SHP77 treated with DMSO at 0.1 percent for 48 hours (cell line): ENCODE results near the gene MINK1.

Experiments
- DNase-seq: peaks from one replicate; lab custom pipeline; 2025; lab: John Stamatoyannopoulos, UW

Gene MINK1

DNA sequence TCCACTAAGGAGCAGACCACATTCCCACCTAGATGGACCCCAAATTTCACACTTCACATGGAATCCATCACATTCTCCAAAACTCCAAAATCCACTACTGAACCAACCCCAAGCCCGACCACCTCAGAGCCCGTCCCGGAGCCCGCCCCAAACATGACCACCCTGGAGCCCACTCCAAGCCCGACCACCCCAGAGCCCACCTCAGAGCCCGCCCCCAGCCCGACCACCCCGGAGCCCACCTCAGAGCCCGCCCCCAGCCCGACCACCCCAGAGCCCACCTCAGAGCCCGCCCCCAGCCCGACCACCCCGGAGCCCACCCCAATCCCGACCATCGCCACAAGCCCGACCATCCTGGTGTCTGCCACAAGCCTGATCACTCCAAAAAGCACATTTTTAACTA, 100.5 kb downstream of the MINK1 start:
- DNase-seq, result no peak

DNA sequence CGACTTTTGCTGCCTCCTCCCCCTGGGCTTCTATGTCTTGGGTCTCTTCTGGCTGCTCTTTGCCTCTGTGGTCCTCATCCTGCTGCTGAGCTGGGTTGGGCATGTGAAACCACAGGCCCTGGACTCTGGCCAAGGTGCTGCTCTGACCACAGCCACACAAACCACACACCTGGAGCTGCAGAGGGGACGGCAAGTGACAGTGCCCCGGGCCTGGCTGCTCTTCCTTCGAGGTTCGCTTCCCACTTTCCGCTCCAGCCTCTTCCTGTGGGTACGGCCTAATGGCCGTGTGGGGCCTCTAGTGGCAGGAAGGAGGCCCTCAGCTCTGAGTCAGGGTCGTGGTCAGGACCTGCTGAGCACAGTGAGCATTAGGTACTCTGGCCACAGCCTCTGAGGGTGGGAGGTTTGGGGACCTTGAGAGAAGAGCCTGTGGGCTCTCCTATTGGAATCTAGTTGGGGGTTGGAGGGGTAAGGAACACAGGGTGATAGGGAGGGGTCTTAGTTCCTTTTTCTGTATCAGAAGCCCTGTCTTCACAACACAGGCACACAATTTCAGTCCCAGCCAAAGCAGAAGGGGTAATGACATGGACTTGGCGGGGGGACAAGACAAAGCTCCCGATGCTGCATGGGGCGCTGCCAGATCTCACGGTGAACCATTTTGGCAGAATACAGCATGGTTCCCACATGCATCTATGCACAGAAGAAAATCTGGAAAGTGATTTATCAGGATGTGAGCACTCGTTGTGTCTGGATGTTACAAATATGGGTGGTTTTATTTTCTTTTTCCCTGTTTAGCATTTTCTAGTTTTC, 101.2 kb downstream of the MINK1 start:
- peak; percentile 39 for DNase-seq

DNA sequence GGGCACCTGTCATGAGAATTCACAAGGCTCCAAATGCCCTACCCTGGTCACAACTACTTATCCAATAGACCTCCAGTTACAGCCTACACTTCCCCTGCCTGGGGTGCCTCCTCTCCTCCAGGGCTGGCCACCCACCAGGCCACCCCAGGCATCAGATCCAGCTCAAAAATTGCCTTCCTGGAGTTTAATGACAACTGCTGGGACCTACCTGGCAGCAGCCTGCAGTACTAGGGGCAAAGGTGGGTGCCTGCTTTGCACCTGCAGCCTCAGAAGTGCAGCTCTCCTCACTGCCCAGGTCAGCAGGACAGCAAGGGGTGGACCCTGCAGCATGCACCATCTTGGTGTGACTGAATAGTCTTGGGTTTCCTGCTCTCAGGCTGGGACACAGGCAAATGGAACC, 102.5 kb downstream of the MINK1 start:
- DNase-seq, result no peak

DNA sequence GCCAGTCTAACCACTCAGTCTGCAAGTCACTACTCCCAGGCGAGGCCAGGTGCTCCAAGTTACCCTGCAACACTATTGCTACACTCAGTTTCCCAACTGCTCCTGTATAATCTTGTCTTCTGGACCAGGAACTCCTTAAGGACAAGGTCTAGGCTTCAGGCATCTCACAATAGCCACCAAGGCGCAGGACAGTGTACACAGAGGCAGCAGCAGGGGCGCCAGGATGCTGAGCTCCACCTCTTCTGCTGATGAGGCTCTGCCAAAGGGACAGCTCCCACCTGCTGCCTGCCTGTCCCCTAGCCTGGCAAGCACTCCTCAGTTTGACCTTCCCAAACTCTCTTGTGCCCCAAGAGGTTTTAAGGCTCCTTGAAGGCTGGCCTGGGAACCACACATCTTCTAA, 103.3 kb downstream of the MINK1 start:
- DNase-seq, result no peak

DNA sequence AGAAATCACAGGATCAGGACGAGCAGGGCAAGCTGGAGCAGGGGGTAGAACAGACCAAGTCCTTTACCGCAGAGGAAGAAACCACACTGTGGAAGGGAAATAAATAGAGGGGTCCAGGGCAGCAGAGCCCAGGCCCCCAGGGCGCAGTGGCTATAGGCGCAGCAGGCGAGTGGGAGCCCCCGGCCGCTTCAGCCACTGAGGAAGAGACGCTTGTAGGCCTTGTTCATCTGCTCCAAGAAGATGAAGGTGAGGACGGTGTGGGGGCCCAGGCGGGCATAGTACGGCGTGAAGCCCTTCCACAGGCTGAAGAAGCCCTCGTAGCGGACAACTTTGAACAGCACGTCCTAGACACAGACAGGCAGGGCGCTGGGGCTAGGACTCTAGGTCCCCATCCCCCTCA, 104.4 kb downstream of the MINK1 start:
- no peak for DNase-seq

DNA sequence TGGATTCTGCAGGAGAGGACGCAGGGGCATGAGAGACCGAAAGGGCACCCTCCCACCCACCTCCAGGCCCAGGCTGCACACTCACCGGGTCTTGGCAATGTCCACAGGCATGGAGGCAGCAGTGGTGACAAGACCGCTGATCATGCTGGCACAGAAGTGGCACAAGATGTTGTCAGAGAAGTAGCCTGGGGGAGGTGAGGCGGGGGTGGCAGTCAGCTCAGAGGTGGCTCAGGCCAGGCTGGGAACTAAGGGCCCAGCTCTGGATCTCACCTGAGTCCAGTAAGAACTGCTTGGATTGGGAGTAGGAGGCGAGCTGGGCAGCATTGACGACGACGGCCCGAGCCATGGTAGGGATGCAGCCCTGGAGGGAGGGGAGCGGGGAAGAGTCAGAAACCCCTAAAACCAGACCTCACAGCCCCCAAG, 104.9 kb downstream of the MINK1 start:
- DNase-seq, result no peak

DNA sequence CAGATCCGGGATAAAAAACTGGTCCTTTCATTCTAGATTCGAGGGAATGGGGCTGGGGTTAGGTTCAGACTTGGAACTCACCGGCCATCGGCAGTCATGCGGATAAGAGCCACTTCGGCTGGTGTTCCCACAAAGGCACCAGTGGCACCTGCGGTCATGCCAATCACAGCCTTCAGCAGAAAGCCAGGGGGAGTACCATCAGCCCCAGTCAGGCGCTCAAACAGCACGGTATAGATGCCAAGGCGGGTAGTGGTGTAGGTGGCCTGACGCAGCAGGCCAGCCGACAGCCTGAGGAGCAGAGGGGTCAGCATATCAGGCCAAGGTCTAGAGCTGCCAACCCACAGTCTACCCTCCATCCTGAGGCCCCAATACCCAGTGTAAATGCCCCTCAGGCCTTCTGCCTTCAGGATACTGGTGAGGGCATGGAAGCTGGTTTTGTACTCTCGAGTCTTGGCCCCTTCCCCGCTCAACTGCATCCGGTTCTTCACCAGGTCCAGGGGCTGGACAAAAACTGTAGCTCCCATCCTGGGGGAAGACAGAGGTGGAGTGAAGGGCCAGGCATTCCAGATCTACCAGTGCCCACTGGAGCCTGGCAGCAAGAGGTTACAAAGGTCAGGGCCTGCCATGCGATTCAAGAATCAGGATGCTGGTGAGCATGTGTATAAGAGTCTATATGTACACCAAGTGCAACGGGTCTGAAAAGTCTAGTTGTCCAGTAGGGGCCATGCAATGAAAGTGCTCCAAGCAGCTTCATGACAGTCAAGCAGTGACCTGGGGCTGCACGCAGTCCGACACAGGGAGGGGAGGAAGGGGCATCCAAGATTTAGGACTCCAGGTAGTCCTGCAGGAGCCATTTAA, 105.8 kb downstream of the MINK1 start:
- no peak for DNase-seq

DNA sequence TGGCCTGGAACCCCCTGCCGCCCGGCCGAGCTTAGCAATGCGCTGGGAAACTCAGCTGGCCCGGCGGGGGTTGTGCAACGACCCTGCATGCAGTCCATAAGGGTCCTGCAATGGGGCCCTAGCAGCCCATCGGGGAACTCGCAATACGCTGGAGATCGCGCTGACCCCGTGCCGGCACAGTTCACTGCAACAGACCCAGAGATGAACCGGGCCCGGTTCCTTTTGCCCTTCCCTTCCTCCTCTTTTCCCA, 106.3 kb downstream of the MINK1 start:
- no peak for DNase-seq

DNA sequence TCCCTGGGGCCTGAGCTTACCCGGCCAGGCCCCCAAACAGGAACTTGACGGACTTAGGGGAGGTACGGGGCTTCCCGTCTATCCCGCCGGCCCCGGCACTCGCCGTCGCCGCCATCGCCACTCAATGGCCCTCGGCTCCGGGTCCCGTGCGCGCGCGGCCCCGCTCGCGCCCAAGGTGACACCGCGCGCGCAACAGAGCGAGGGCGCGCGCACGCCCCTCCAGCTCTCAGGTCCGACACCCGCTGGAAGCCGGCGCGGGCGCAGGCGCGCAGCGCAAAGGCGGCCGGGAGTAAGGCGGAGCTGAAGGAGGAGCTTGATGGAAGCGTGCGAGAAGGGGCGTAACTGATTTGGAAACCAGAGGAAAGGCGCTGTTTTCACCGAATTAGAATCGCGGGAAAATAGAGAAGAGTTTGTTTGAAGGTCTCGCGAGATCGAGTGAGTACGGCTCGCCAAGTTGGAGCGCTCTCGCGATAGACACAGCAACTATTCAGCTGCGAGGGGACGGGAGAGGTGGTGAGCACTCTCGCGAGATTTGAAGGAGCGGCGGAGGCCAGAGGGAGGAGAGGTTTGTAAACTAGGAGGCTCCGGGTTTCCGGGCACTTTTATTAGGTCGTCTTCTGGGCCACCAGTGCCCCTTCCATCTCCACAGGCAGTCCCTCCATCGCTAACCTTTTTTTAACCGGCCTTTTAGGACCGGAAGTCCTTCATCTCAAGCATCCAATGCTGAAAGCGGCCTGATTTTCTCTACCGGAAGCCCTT, 106.8 kb downstream of the MINK1 start, which contains the start of the genes RNF167 and SLC25A11:
Gene RNF167 (plus strand): TSS at position 473 of the 759 bp plus-strand sequence. CDS start 642 bp downstream, outside the sequence.
Gene SLC25A11 (minus strand): TSS at position 251 of the 759 bp plus-strand sequence. CDS start 136 bp downstream, at position 115.
- peak; percentile 100 for DNase-seq

DNA sequence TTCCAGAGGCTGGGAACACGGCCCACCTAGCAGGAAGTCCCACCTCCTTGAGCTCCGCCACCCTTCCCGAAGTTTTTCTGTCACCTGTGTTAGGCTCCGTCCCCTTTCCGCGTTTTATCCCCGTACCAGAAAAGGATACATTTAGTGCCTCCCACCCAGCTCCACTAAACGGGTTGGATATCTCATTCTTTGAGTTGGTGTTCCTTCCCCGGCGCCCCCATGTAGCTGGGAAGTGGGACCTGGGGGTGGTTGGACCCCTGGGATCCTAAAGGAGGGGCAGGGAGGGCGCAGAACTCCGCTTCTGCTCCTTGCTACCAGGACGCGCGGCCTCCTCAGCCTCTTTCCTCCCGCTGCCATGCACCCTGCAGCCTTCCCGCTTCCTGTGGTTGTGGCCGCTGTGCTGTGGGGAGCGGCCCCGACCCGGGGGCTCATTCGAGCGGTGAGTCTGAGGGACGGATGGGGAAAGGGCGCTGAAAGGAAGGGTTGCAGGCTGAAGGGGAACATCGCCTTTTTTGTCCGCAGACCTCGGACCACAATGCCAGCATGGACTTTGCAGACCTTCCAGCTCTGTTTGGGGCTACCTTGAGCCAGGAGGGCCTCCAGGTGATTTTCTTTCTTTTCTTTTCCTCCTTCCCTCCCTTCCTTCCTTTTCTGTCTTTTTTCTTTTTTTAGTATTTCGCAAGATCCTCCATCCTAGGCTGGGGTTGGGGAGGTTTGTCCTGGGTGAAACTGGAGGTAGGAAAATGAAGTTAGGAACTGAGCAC, 107.6 kb downstream of the MINK1 start:
- DNase-seq, result no peak

DNA sequence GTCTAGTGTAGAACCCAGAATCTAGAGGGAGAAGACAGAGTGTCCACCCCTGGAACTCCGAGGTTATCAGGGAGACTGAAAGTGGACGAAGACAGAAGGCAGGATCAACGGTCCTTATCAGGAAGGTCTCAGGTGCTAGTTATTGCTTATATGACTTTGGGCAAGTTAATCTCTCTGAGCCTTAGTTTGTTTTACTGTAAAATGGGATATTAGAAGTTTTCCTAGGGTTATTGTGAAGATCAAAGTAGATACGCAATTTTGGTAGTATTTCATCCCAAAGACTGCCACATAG, 108.1 kb downstream of the MINK1 start:
- no peak for DNase-seq

DNA sequence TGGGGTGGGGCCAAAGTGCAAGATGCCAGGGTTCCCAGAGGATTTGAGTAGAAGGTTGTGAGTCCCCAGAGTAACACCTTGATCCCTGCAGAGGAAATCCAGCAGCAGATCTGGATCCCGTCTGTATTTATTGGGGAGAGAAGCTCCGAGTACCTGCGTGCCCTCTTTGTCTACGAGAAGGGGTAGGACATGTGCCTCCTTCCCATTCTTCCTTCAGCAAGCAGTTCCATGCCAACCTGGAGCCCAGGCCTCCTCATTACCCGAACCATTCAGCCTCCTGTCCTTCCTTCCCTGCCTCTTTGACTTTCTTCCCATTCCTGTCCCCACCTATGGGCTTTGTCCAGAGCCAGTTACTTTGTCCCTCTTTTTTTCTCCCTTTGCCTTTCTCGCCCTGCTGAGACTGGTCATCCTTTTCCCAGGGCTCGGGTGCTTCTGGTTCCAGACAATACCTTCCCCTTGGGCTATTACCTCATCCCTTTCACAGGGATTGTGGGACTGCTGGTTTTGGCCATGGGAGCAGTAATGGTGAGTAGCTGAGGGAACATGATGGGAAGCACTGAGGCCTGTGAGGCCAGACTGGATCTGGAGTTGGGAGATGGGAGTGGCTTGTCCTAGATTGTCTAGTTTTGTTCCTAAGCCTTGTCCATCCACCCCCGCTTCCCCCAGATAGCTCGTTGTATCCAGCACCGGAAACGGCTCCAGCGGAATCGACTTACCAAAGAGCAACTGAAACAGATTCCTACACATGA, 109.8 kb downstream of the MINK1 start:
- DNase-seq, result no peak

DNA sequence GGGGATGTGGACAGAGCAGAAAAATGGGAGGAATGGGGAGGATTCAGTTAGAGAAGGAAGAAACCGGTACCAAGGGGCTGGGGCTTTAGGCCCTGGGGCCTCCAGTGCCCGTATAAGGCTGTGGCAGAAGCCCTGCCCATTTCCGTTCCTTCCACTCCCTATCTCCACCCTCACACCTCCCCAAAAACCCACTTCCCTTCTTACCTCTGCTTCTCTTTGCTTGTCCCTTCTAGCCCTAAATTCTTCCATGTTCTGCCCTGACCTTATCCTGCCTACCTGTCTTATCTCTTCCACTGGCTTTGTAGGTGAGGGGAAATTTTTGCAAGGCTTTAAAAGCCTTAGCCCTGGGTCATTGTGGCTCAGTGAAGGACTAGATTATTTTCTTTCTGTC, 111.0 kb downstream of the MINK1 start:
- DNase-seq, result no peak

DNA sequence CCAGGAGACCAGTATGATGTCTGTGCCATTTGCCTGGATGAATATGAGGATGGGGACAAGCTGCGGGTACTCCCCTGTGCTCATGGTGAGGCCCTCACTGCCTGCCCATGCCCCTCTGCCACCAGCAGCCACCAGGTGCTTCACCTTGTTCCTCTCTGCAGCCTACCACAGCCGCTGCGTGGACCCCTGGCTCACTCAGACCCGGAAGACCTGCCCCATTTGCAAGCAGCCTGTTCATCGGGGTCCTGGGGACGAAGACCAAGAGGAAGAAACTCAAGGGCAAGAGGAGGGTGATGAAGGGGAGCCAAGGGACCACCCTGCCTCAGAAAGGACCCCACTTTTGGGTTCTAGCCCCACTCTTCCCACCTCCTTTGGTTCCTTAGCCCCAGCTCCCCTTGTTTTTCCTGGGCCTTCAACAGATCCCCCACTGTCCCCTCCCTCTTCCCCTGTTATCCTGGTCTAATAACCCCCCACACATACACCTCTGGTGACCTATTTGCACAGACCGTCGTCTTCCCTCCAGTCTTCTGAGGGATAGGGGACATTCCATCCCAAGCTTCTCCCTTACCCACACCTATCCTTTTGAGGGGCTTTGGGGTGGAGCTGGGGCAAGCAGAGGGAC, 111.5 kb downstream of the MINK1 start:
- DNase-seq, result no peak

DNA sequence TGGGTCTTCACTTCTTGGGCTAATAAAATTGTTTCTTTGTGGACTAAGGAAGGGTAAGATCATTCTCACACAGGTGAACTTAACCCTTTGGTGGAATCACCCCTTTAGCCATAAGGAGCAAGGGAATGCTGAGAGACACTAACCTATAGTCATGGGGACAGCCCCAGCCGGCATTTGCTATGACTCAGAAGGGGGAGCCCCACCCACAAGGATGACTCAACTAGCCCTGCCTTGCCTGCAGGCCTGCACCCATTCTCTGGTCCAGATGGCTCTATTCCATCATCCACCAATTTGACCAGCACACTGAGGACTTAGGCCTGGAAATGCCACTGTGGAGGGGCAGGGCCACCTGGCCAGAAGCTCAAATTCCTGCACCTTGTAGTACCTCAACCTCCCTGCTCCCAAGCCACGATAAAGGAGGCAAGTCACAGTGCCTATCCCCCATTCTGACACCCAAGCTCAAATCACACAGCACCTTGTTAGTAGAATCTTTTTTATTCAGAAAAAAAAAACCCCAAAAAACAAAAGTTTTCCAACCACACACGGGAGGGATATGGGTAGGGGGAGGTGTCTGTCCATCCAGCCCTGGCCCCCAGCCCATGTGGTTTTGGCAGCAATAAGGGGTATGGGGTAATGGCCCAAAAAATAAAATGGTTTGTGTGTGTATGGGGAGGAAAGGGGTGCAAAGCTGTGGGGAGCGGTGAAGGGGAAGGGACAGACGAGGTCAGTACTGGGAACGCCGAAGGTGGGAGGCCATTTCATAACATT, 112.2 kb downstream of the MINK1 start:
- no peak for DNase-seq

DNA sequence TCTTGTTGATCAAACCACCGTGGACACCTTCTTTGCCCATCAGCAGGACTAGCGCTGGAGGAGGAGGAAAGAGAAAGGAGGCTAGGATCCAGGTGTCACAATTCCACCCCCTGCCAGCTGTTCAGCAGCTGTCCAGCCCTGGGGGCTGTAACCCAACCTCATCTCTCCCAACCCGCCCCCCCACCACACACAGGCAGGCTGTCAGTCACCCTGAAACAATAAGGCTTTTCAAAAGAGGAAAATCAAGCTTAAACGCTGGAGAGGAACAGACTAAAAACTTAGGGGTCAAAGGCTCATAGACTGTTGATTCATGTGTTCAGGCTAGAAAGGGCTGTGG, 112.8 kb downstream of the MINK1 start:
- DNase-seq, result no peak

DNA sequence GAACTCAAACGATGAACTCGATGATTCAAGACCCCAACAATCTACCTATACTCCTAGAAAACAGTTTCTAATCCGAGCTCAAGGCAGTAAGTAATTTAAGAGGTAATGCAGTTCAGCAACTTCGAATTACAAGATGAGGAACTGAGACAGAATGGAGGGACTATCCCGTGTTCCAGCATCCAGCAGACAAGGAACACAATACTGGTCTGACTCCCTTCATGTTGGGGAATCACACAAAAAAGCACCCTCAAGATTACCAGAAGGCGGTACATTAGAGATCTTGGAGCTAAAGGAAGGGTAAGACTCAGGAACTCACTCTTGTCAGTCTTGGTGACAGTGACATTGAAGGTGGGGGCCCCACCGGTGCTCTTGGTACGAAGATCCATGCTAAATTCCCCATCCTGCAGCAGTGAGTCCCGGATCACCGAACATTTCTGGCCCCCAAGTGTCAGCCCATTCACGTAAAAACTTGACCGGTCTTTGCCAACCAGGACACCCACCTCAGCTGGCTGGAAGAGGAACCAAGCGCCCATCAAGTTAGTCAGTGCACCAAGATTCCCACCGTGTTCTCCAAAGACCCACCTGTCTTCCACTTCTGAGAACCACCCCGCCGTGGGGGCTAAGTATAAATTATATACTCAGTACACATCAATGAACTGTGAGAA, 113.3 kb downstream of the MINK1 start:
- no peak for DNase-seq

DNA sequence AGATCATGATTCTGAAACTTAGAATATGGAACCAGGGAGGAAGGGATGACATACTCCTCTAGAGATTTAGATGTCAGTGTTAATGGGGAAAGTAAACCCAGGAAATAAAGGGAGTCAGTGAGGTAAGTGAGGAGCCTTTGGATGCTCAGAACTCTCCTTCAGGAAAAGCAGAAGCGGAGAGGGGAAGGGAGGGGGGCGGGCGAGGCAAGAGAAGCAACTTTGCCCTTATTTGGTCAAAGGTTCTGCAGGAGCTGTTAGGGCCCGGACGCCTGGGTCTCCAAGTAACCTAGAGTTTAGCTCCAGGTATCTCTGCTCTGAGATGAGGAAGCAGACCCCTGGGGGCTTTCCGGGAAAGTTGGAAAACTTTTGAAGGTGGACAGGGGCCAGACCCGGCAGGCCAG, 113.9 kb downstream of the MINK1 start:
- no peak for DNase-seq
